DMS114 treated with DMSO at 0.1 percent for 48 hours (cell line): Measurements from ENCODE around the gene CLTB.

ENCODE experiments used
- DNase-seq: peaks from one replicate; lab custom pipeline; 2025; ENCODE audit not compliant: unreplicated experiment; lab: John Stamatoyannopoulos, UW

CLTB gene

GRCh38 chr5:176355400-176356178 lies 60.8 kb downstream of the CLTB start:
- no peak for DNase-seq

- DNase-seq: no peak
Observed at GRCh38 chr5:176353533-176353932, 62.8 kb downstream of the CLTB start.

GRCh38 chr5:176352116-176352878 lies 64.0 kb downstream of the CLTB start:
- DNase-seq: no peak

GRCh38 chr5:176350416-176350815 lies 65.9 kb downstream of the CLTB start:
- DNase-seq: no peak

- DNase-seq: no peak
Observed at GRCh38 chr5:176342766-176343458, 73.4 kb downstream of the CLTB start.
